Upper lobe of left lung (tissue), 6 donors: ENCODE results near the gene RBM19. TPM values are rescaled to one million over a fixed set of nuclear protein-coding genes. Genes with fewer than 3 reads are reported as not detected.

Source experiments
- ATAC-seq, 2 donors: fragments of 200-7000 bp; cut with Tn5 transposase; one replicate each; pipeline ENCODE4 v1.9.1; 2022; ENCODE audit warnings: mild to moderate bottlenecking in 2 of 2, moderate library complexity in 2 of 2; ENCODE audit not compliant: low FRiP score in 2 of 2
- DNase-seq, 2 donors: peaks; one replicate each; pipeline ENCODE4 v3.0.0-alpha.2; 2019 to 2020
- H3K27ac ChIP-seq, 4 donors: fragments of 200-600 bp; sonication (generic); one replicate each; pipeline ENCODE4 v1.5.1; 2016 to 2019
- H3K27me3 ChIP-seq, 4 donors: fragments of 200-600 bp; sonication (generic); one replicate each; pipeline ENCODE4 v1.5.1; 2017 to 2019
- H3K36me3 ChIP-seq, 4 donors: fragments of 200-600 bp; sonication (generic); one replicate each; pipeline ENCODE4 v1.5.1; 2016 to 2019
- H3K4me1 ChIP-seq, 4 donors: fragments of 200-600 bp; sonication (generic); one replicate each; pipeline ENCODE4 v1.5.1; 2018 to 2019
- H3K4me3 ChIP-seq, 4 donors: fragments of 200-600 bp; sonication (generic); one replicate each; pipeline ENCODE4 v1.5.1; 2017 to 2019; ENCODE audit warnings: mild to moderate bottlenecking in 2 of 4, moderate library complexity in 1 of 4
- H3K9me3 ChIP-seq, 4 donors: fragments of 200-600 bp; sonication (generic); one replicate each; pipeline ENCODE4 v1.5.1; 2018 to 2019
- CTCF ChIP-seq, 6 experiments: fragments of 450-650 bp in 4 of 6; fragments of 200-600 bp in 2 of 6; sonication (generic) in 2 of 6; IDR thresholded peaks; one replicate each; pipeline ENCODE4 v1.5.1; 2016 to 2019; ENCODE audit warnings: antibody characterized with exemption in 6 of 6
- EP300 ChIP-seq, 4 donors: sonication (generic); formaldehyde crosslinking; IDR thresholded peaks; one replicate each; pipeline ENCODE4 v1.5.1; 2017; ENCODE audit warnings: antibody characterized with exemption in 4 of 4, control low read depth in 2 of 4
- POLR2A ChIP-seq, 4 donors: fragments of 450-650 bp; IDR thresholded peaks; one replicate each; pipeline ENCODE4 v1.5.1; 2016 to 2017; ENCODE audit warnings: antibody characterized with exemption in 4 of 4, mild to moderate bottlenecking in 2 of 4
- POLR2AphosphoS5 ChIP-seq, 2 donors: sonication (generic); formaldehyde crosslinking; IDR thresholded peaks; one replicate each; pipeline ENCODE4 v1.5.1; 2017; ENCODE audit warnings: antibody characterized with exemption in 2 of 2
- WGBS, 2 donors: methylation state at CpG; one replicate each; pipeline ENCODE4 v1.1.5; 2017 to 2018; 5-methylcytosine and 5-hydroxymethylcytosine counted together
- total RNA-seq, 6 donors: library from RNA; depleted of rRNA in 4 of 6; stranded (reverse); fragments of >200 nt in 4 of 6; gene quantifications; one replicate each; pipeline versions ENCODE4 v1.1.0 to v1.2.1, GENCODE V29; 2016 to 2021
- donor health status: DM: no; HTN: no; CAD: no; lungs with moderate emphysema.
- donor health status: DM: no; HTN: yes; CAD: no; lungs with severe emphysema.

The RBM19 gene
- total RNA-seq, 6 donors from 2014 or later: 25.5 to 131 (median 39.9) TPM

GRCh38 chr12:113894697-113895096, 71.4 kb downstream of the RBM19 start:
- H3K27me3 ChIP-seq: no peaks in the 10 kb centered on the region
- TF ChIP-seq POLR2AphosphoS5 (IDR thresholded peaks at IDR 0.05) (no peak), EP300 (IDR thresholded peaks at IDR 0.05) (no peak), POLR2A (IDR thresholded peaks at IDR 0.05) (no peak), CTCF (IDR thresholded peaks at IDR 0.05) (no peak)
- peaks cover 0 to 18% (median 0%) of the 10 kb centered on the region in 4 donors for H3K36me3 ChIP-seq
- WGBS, 2 donors: 75 to 87% methylated on average over 5 of the region's 5 CpGs
- H3K9me3 ChIP-seq: no peaks in the 10 kb centered on the region
- no peak overlapping the region for H3K27ac ChIP-seq
- H3K4me1 ChIP-seq: no peaks in the 10 kb centered on the region
- H3K4me3 ChIP-seq: no peak overlapping the region
- DNase-seq (no peak), ATAC-seq (no peak)

- H3K4me3 ChIP-seq: no peak overlapping the region
- WGBS, 2 donors: 97 to 98% methylated on average over 8 of the region's 8 CpGs
- TF ChIP-seq EP300 (IDR thresholded peaks at IDR 0.05) (no peak), POLR2AphosphoS5 (IDR thresholded peaks at IDR 0.05) (no peak), CTCF (IDR thresholded peaks at IDR 0.05) (no peak), POLR2A (IDR thresholded peaks at IDR 0.05) (no peak)
- ATAC-seq (no peak), DNase-seq (no peak)
- H3K9me3 ChIP-seq: no peaks in the 10 kb centered on the region
- H3K4me1 ChIP-seq: no peaks in the 10 kb centered on the region
- no peak overlapping the region for H3K27ac ChIP-seq
- H3K27me3 ChIP-seq: no peaks in the 10 kb centered on the region
- peaks cover 0 to 18% (median 0%) of the 10 kb centered on the region in 4 donors for H3K36me3 ChIP-seq
Observed at GRCh38 chr12:113893221-113893620, 72.9 kb downstream of the RBM19 start.

GRCh38 chr12:113892556-113892955, 73.6 kb downstream of the RBM19 start:
- TF ChIP-seq POLR2A (IDR thresholded peaks at IDR 0.05) (no peak), EP300 (IDR thresholded peaks at IDR 0.05) (no peak), CTCF (IDR thresholded peaks at IDR 0.05) (no peak), POLR2AphosphoS5 (IDR thresholded peaks at IDR 0.05) (no peak)
- DNase-seq (no peak), ATAC-seq (no peak)
- Histone ChIP-seq H3K27ac (no peak overlapping the region), H3K4me3 (no peak overlapping the region), H3K4me1 (no peaks in the 10 kb centered on the region), H3K9me3 (no peaks in the 10 kb centered on the region), H3K36me3 (peaks cover 0 to 18% (median 0%) of the 10 kb centered on the region in 4 donors), H3K27me3 (no peaks in the 10 kb centered on the region)
- 95 to 97% methylated on average over 6 of the region's 6 CpGs for WGBS, 2 donors

GRCh38 chr12:113891739-113892520, 74.2 kb downstream of the RBM19 start:
- H3K27me3 ChIP-seq: no peaks in the 10 kb centered on the region
- WGBS, 2 donors: 78 to 82% methylated on average over 15 of the region's 15 CpGs

More at GRCh38 chr12:113891739-113892520, 74.2 kb downstream of the RBM19 start:
- ATAC-seq (no peak), DNase-seq (no peak)
- Histone ChIP-seq H3K27ac (no peak overlapping the region), H3K9me3 (no peaks in the 10 kb centered on the region), H3K36me3 (peaks cover 0 to 18% (median 0%) of the 10 kb centered on the region in 4 donors), H3K4me1 (no peaks in the 10 kb centered on the region), H3K4me3 (no peak overlapping the region)
- TF ChIP-seq EP300 (IDR thresholded peaks at IDR 0.05) (no peak), POLR2AphosphoS5 (IDR thresholded peaks at IDR 0.05) (no peak), CTCF (IDR thresholded peaks at IDR 0.05) (no peak), POLR2A (IDR thresholded peaks at IDR 0.05) (no peak)
